DOHH2 (cell line): ENCODE results near the gene ZNF576.

Source experiments
- EZH2phosphoT487 ChIP-seq: fragments of 200-600 bp; sonication (generic); IDR thresholded peaks from 2 replicates; pipeline ENCODE4 v1.6.1; 2017; ENCODE audit warnings: borderline replicate concordance, mild to moderate bottlenecking, antibody characterized with exemption, low read length, moderate library complexity, mixed read lengths
- TF ChIP-seq, protein P1 (sequence below): fragments of 200-600 bp; sonication (generic); IDR thresholded peaks from one replicate; pipeline ENCODE4 v1.5.1; 2014; ENCODE audit warnings: antibody characterized with exemption, mild to moderate bottlenecking, low read depth, low read length; ENCODE audit not compliant: poor library complexity, severe bottlenecking

DNA sequence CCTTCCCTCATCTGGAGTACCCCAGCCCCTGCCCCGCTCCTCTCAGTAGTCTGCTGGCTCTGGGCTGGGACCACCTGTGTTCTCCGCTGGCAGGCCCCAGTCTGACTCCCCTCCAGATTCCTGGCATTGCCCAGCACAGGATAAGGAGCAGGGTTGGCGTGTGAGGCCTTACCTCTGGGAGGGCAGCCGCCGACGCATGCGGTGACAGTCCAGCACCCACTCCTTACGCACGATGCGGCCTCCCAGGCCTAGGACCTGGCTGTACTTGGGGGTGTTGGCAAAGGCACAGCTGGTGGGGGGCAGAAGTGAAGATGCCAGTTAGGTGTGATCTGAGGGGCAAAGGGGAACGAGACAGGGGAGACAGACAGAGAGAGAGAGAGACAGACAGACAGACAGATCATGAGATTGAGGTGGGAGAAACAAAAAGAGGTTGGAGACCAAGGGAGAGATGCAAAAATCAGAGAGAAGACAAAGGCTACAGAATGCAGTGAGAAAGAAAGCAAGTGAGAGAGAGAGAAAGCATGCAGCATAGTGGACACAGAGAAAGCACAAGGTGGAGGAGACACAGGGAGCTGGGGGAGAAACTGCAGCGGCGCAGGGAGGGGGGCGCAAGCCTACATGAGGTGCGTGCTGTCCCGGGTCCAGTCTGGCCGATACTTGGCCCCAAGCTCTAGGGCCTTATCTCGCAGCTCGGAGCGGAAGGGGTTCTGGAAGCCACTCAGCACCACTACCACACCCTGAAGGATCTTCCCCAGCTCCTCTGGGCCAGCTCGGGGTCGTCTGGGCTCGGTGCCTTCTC, 44.8 kb upstream of the ZNF576 start:
- TF ChIP-seq, protein P1, sequence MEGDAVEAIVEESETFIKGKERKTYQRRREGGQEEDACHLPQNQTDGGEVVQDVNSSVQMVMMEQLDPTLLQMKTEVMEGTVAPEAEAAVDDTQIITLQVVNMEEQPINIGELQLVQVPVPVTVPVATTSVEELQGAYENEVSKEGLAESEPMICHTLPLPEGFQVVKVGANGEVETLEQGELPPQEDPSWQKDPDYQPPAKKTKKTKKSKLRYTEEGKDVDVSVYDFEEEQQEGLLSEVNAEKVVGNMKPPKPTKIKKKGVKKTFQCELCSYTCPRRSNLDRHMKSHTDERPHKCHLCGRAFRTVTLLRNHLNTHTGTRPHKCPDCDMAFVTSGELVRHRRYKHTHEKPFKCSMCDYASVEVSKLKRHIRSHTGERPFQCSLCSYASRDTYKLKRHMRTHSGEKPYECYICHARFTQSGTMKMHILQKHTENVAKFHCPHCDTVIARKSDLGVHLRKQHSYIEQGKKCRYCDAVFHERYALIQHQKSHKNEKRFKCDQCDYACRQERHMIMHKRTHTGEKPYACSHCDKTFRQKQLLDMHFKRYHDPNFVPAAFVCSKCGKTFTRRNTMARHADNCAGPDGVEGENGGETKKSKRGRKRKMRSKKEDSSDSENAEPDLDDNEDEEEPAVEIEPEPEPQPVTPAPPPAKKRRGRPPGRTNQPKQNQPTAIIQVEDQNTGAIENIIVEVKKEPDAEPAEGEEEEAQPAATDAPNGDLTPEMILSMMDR = no peak
- TF ChIP-seq EZH2phosphoT487 = no peak
